Ectodermal cell (in vitro differentiated cells): ENCODE results near the gene ZNF219.
A peak's percentile ranks its signal among the peaks of the same experiment; 100 is the strongest.

Experiments used
- H3K27ac ChIP-seq: 2 replicates; pipeline ENCODE4 v1.7.0; 2013; ENCODE audit warnings: mild to moderate bottlenecking, low read depth, low read length; ENCODE audit not compliant: insufficient read depth, poor library complexity, severe bottlenecking
- H3K27me3 ChIP-seq: 2 replicates; pipeline ENCODE4 v1.7.0; 2013; ENCODE audit warnings: mild to moderate bottlenecking, low read length; ENCODE audit not compliant: insufficient read depth, control insufficient read depth, poor library complexity, severe bottlenecking
- H3K36me3 ChIP-seq: one replicate; pipeline ENCODE4 v1.7.0; 2013; ENCODE audit warnings: low read length; ENCODE audit not compliant: control insufficient read depth, insufficient read depth
- H3K4me1 ChIP-seq: one replicate; pipeline ENCODE4 v1.7.0; 2013; ENCODE audit warnings: low read length; ENCODE audit not compliant: control insufficient read depth, insufficient read depth
- H3K4me3 ChIP-seq: 2 replicates; pipeline ENCODE4 v1.7.0; 2013; ENCODE audit warnings: low read depth, low read length, control low read depth; ENCODE audit not compliant: insufficient read depth
- H3K9me3 ChIP-seq: 2 replicates; pipeline ENCODE4 v1.7.0; 2013; ENCODE audit warnings: mild to moderate bottlenecking, low read length, moderate library complexity; ENCODE audit not compliant: control insufficient read depth
- WGBS, 2 experiments: methylation state at CpG; one replicate each; pipeline ENCODE4 v1.1.7; 2013; ENCODE audit warnings: missing lambda C conversion rate in 2 of 2; 5-methylcytosine and 5-hydroxymethylcytosine counted together

Gene ZNF219

DNA sequence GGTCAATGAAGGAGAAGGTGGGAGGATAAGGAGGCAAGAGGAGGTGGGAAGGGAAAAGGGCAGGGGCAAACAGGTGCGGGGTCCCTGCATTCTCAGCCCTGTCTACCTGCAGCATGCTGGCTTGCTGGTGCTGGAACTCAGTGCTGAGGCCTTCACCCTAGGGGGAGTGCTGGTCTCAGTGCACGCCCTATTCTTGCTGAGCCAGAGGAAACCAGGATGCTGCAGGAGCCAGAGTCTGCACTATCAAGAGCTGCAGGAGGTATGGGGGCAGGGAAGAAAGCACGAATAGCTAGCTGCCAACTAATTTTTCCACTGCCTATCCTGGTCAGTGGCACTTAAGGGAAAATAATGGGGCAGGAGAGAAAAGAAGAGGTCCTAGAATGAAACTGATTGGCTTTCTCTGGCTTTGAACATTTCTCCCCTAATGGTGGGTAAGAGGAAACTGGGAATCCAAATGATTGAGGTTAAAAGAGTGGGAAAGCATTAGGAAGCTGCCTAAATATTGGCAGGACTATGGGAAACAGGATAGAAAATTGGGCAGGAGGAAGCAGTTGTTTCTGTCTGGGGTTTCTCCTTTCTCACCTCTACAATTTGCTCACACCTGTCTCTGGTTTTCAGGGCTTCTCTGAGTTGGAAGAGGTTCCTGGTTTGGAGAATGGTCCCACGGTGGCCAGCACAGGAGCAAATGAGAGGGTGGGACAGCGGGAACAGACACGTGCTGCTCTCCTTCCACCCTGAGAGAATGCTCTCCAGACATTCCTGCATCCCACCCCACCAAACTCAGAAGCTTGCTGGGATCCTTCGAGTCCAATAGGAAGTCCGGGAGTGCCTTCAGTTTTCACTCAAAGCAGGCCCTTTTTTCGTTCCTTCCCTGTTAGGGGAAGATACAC is 4.3 kb upstream of the ZNF219 start:
- Histone ChIP-seq H3K27ac (peak overlapping the region; percentile 21), H3K9me3 (no peaks in the 10 kb centered on the region), H3K27me3 (no peaks in the 10 kb centered on the region), H3K4me3 (peak overlapping the region; percentile 93), H3K4me1 (peaks cover 40% of the 10 kb centered on the region), H3K36me3 (no peaks in the 10 kb centered on the region)
- 13% methylated on average over 9 of the region's 9 CpGs for WGBS, 2 experiments

- Histone ChIP-seq H3K4me3 (no peak overlapping the region), H3K27me3 (no peaks in the 10 kb centered on the region), H3K4me1 (peaks cover 41% of the 10 kb centered on the region), H3K27ac (no peak overlapping the region), H3K9me3 (no peaks in the 10 kb centered on the region), H3K36me3 (no peaks in the 10 kb centered on the region)
- 76 to 91% methylated on average over 7 to 8 of the region's 8 CpGs for WGBS, 2 experiments
Measured at GRCh38 chr14:21101802-21102413, 3.5 kb upstream of the ZNF219 start.

DNA sequence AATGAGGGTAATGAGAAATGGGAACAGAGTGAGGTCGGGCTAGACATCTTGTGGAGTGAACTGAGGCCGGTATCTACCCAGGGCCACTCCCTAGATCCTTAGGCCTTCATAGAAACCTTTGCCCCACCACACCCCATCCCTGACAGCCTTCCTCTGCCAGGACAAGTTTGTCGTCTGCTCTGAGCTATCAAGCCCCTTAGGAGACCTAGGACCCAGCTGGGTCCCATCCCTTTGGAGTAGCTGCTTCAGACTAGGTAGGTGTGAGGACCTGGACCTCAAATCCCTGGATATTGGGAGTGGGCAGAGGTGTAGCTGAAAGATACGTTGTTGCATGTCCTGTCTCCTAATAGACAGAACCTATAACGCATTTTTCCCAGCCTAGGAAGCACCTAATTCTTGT is 2.5 kb upstream of the ZNF219 start, which contains the start of gene TMEM253:
TSS of gene TMEM253 (plus strand) at position 136 of the 400 bp plus-strand sequence. CDS start 278 bp downstream, outside the sequence.
- H3K27me3 ChIP-seq: no peaks in the 10 kb centered on the region
- H3K4me3 ChIP-seq: no peak within 1 kb of the TSS
- no peaks in the 10 kb centered on the region for H3K9me3 ChIP-seq
- no peaks in the 10 kb centered on the region for H3K36me3 ChIP-seq
- H3K27ac ChIP-seq: no peak within 1 kb of the TSS
- 89 to 93% methylated on average over 5 of the region's 5 CpGs for WGBS, 2 experiments
- H3K4me1 ChIP-seq: peaks cover 42% of the 10 kb centered on the region

DNA sequence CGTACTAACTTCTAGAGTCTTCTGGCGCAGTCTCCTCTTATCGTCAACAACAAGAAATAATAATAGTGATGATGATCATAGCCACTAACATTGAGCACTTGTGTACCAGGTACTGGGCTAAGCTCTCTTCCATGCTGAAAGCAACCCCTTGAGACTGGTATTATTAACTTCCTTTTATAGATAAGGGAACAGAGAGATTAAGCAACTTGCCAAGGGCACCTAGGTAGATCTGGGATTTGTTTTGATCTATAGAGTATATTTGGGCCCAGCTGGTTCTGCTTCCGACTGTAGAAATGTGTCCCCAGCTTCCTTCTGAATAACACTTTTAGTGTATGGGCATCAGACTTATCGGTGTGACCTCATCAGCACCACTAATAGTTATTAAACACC is 1.1 kb upstream of the ZNF219 start:
- no peak overlapping the region for H3K27ac ChIP-seq
- H3K4me1 ChIP-seq: peaks cover 48% of the 10 kb centered on the region
- H3K4me3 ChIP-seq: peak overlapping the region; percentile 76
- no peaks in the 10 kb centered on the region for H3K36me3 ChIP-seq
- WGBS, 2 experiments: 76 to 89% methylated on average over 2 to 5 of the region's 5 CpGs
- no peaks in the 10 kb centered on the region for H3K27me3 ChIP-seq
- H3K9me3 ChIP-seq: no peaks in the 10 kb centered on the region

DNA sequence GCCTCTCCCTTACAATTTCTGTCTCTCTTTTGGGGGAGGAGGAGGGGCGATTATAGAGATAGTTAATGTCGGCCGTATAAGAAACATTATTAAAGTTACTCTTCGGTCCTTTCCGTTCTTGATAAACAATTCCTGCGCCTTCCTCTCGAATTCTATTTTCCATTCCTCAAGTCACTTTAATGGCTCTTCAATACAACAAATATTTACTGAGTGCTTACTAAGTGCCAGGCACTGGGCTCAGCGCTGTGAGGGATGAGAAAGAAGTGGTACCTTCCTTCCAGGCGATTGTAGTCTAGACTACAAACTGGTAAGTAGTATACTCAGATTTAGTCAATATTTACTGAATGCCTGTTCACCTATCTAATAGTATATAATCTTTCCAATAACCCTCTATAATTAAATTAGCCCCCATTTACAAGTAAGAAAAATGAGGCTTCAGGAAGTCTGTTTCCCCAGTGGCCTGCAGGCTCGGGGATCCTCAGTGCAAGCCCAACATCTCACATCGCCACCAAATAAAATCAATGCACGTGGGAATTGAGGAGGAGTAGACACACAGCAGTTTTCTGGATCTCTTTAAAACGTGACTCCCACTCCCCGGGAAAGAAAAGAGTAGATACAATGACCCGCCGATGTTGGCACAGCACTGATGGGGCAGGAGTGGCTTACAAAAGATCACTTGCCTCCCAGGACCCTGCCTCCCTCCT is 589 bp upstream of the ZNF219 start:
- peak overlapping the region; percentile 76 for H3K4me3 ChIP-seq
- no peaks in the 10 kb centered on the region for H3K27me3 ChIP-seq
- H3K9me3 ChIP-seq: no peaks in the 10 kb centered on the region
- peaks cover 46% of the 10 kb centered on the region for H3K4me1 ChIP-seq
- 9 to 13% methylated on average over 14 of the region's 16 CpGs for WGBS, 2 experiments
- H3K27ac ChIP-seq: peak overlapping the region; percentile 85
- H3K36me3 ChIP-seq: no peaks in the 10 kb centered on the region

GRCh38 chr14:21097636-21098075 is 799 bp downstream of the ZNF219 start:
- Histone ChIP-seq H3K9me3 (no peaks in the 10 kb centered on the region), H3K4me1 (peaks cover 52% of the 10 kb centered on the region), H3K27me3 (no peaks in the 10 kb centered on the region), H3K27ac (peak overlapping the region; percentile 88), H3K4me3 (peak overlapping the region; percentile 76), H3K36me3 (peaks cover 6% of the 10 kb centered on the region)
- 0 to 1% methylated on average over 15 to 17 of the region's 19 CpGs for WGBS, 2 experiments

DNA sequence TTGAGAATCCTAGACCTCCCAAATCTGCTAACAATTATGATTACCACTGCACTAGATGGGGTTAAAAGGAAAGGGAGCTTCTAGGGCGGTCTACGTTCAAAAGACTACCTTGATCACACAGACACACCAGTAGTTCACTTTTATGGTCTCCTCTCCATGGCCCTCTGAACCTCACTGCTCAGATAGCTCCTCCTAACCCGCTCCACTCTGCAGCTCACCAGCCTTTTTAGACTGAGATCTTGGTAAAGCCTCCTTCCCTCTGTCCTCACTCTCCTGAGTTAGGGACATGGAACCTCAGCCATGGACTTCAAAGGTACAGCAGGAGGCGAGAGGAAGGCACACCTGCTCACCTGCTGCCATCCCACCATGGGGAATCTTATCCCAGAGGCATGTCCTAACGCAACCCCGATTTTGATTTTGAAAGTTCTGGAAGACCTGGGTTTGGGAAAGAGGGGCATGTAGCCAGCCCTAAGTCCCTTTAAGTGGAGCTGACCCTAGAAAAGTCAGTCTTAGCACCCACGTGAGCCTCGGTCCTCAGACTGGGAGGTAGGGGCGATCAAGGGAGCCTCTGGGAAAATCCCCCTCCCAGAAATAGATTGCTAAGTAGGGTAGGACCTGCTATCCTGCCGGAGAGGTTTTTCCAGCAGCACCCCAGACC is 1.3 kb downstream of the ZNF219 start:
- peak overlapping the region; percentile 76 for H3K4me3 ChIP-seq
- peaks cover 9% of the 10 kb centered on the region for H3K36me3 ChIP-seq
- H3K9me3 ChIP-seq: no peaks in the 10 kb centered on the region
- H3K4me1 ChIP-seq: peaks cover 50% of the 10 kb centered on the region
- H3K27me3 ChIP-seq: no peaks in the 10 kb centered on the region
- peak overlapping the region; percentile 88 for H3K27ac ChIP-seq
- WGBS, 2 experiments: 19 to 22% methylated on average over 9 to 10 of the region's 10 CpGs

DNA sequence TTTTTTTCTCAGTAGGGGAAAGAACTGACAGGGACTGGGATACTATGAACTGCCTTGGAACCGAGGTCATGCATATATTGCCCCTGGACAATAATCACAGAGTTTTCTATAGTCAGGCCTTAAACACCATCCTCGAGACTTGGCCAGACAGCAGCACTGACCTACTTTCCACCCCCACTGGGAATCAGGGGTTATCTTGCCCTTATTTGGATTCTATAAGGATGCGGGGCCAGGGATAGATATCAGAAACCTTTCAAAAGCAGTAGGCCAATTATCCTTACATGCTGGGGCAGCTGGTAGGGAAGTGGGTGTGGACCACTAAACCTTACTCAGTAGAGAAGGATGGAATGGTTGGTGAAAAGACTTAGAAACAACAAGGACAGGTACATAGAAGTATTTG is 2.0 kb downstream of the ZNF219 start:
- no peak overlapping the region for H3K27ac ChIP-seq
- H3K27me3 ChIP-seq: no peaks in the 10 kb centered on the region
- no peaks in the 10 kb centered on the region for H3K9me3 ChIP-seq
- peaks cover 15% of the 10 kb centered on the region for H3K36me3 ChIP-seq
- WGBS, 2 experiments: 82 to 83% methylated on average over 3 of the region's 3 CpGs
- H3K4me1 ChIP-seq: peaks cover 55% of the 10 kb centered on the region
- H3K4me3 ChIP-seq: peak overlapping the region; percentile 76

- Histone ChIP-seq H3K27me3 (no peaks in the 10 kb centered on the region), H3K9me3 (no peaks in the 10 kb centered on the region), H3K36me3 (peaks cover 23% of the 10 kb centered on the region), H3K4me3 (peak overlapping the region; percentile 76), H3K4me1 (peaks cover 55% of the 10 kb centered on the region), H3K27ac (no peak overlapping the region)
- WGBS, 2 experiments: 86 to 87% methylated on average over 5 to 6 of the region's 6 CpGs
Measured at GRCh38 chr14:21095430-21096205, 2.8 kb downstream of the ZNF219 start.
